ENCODE data around the gene KLK14. TPM values are rescaled to one million over a fixed set of nuclear protein-coding genes. Genes with fewer than 3 reads are reported as not detected.

The KLK14 gene
- total and polyA plus RNA-seq, 10 of the 15 experiments (the other 5 are each of a cell fraction or from before 2014, with no cell fraction given), result not detected

DNA sequence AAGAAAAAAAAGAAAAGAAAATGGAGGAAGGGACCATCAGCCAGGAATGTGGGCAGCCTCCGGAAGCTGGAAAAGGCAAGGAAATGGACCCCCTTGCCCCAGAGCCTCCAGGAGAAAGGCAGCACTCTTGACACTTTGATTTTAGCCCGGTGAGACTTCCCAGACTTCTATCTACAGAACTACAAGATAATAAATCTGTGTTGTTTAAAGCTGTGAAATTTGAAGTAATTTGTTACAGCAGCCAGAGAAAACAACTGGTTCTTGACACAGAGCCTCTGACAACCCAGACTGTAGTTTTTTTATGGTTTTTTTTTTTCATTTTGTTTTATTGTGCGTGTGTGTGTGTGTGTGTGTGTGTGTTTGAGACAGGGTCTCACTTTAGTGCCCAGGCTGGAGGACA, 17.9 kb upstream of the KLK14 start:
- intact Hi-C loops (cut with micrococcal nuclease; ENCODE audit: unreplicated experiment), result no loop called here
- BruUV-seq (replicated peaks), result no TSS peak
- TF ChIP-seq SREBF2 (IDR thresholded peaks at IDR 0.05; ENCODE audit: low read length), result no peak
- TF ChIP-seq SREBF1 (IDR thresholded peaks at IDR 0.05; ENCODE audit: low read length), result no peak
- no peak for TF ChIP-seq NFXL1 (IDR thresholded peaks at IDR 0.05; ENCODE audit: borderline replicate concordance)
- TF ChIP-seq TCF12 (IDR thresholded peaks at IDR 0.05; ENCODE audit: low read depth, low read length), result no peak
- TF ChIP-seq RCOR1 (conservative IDR thresholded peaks at IDR 0.05; ENCODE audit: low read depth, low read length), result no peak
- TF ChIP-seq MXI1 (IDR thresholded peaks at IDR 0.05; ENCODE audit: low read depth, low read length), result no peak
- TF ChIP-seq, protein P1, sequence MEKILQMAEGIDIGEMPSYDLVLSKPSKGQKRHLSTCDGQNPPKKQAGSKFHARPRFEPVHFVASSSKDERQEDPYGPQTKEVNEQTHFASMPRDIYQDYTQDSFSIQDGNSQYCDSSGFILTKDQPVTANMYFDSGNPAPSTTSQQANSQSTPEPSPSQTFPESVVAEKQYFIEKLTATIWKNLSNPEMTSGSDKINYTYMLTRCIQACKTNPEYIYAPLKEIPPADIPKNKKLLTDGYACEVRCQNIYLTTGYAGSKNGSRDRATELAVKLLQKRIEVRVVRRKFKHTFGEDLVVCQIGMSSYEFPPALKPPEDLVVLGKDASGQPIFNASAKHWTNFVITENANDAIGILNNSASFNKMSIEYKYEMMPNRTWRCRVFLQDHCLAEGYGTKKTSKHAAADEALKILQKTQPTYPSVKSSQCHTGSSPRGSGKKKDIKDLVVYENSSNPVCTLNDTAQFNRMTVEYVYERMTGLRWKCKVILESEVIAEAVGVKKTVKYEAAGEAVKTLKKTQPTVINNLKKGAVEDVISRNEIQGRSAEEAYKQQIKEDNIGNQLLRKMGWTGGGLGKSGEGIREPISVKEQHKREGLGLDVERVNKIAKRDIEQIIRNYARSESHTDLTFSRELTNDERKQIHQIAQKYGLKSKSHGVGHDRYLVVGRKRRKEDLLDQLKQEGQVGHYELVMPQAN (conservative IDR thresholded peaks at IDR 0.05), result no peak
- TF ChIP-seq FOXK2 (IDR thresholded peaks at IDR 0.05), result no peak
- TF ChIP-seq, protein P2, sequence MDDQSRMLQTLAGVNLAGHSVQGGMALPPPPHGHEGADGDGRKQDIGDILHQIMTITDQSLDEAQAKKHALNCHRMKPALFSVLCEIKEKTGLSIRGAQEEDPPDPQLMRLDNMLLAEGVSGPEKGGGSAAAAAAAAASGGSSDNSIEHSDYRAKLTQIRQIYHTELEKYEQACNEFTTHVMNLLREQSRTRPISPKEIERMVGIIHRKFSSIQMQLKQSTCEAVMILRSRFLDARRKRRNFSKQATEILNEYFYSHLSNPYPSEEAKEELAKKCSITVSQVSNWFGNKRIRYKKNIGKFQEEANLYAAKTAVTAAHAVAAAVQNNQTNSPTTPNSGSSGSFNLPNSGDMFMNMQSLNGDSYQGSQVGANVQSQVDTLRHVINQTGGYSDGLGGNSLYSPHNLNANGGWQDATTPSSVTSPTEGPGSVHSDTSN (IDR thresholded peaks at IDR 0.05; ENCODE audit: insufficient replicate concordance, low read depth, low read length), result no peak
- no peak for TF ChIP-seq CREB1 (IDR thresholded peaks at IDR 0.05; ENCODE audit: low read depth)
- no peak for TF ChIP-seq NFYA (IDR thresholded peaks at IDR 0.05; ENCODE audit: borderline replicate concordance, low read depth, low read length)
- TF ChIP-seq, protein P3, sequence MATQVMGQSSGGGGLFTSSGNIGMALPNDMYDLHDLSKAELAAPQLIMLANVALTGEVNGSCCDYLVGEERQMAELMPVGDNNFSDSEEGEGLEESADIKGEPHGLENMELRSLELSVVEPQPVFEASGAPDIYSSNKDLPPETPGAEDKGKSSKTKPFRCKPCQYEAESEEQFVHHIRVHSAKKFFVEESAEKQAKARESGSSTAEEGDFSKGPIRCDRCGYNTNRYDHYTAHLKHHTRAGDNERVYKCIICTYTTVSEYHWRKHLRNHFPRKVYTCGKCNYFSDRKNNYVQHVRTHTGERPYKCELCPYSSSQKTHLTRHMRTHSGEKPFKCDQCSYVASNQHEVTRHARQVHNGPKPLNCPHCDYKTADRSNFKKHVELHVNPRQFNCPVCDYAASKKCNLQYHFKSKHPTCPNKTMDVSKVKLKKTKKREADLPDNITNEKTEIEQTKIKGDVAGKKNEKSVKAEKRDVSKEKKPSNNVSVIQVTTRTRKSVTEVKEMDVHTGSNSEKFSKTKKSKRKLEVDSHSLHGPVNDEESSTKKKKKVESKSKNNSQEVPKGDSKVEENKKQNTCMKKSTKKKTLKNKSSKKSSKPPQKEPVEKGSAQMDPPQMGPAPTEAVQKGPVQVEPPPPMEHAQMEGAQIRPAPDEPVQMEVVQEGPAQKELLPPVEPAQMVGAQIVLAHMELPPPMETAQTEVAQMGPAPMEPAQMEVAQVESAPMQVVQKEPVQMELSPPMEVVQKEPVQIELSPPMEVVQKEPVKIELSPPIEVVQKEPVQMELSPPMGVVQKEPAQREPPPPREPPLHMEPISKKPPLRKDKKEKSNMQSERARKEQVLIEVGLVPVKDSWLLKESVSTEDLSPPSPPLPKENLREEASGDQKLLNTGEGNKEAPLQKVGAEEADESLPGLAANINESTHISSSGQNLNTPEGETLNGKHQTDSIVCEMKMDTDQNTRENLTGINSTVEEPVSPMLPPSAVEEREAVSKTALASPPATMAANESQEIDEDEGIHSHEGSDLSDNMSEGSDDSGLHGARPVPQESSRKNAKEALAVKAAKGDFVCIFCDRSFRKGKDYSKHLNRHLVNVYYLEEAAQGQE (IDR thresholded peaks at IDR 0.05; ENCODE audit: low read depth, low read length), result no peak
- no peak for TF ChIP-seq GATAD2B (conservative IDR thresholded peaks at IDR 0.05; ENCODE audit: low read depth)
- TF ChIP-seq, protein P4, sequence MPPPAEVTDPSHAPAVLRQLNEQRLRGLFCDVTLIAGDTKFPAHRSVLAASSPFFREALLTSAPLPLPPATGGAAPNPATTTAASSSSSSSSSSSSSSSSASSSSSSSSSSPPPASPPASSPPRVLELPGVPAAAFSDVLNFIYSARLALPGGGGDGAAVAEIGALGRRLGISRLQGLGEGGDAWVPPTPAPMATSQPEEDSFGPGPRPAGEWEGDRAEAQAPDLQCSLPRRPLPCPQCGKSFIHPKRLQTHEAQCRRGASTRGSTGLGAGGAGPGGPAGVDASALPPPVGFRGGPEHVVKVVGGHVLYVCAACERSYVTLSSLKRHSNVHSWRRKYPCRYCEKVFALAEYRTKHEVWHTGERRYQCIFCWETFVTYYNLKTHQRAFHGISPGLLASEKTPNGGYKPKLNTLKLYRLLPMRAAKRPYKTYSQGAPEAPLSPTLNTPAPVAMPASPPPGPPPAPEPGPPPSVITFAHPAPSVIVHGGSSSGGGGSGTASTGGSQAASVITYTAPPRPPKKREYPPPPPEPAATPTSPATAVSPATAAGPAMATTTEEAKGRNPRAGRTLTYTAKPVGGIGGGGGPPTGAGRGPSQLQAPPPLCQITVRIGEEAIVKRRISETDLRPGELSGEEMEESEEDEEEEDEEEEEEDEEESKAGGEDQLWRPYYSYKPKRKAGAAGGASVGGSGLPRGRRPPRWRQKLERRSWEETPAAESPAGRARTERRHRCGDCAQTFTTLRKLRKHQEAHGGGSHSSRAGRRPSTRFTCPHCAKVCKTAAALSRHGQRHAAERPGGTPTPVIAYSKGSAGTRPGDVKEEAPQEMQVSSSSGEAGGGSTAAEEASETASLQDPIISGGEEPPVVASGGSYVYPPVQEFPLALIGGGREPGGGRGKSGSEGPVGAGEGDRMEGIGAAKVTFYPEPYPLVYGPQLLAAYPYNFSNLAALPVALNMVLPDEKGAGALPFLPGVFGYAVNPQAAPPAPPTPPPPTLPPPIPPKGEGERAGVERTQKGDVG (CRISPR knock-in tag; IDR thresholded peaks at IDR 0.05), result no peak

More for the DNA sequence above, 17.9 kb upstream of the KLK14 start:
- CTCF ChIA-PET, result interaction anchor here (0.6 to 0.7 kb wide), 2 partner anchors 67 to 158 kb away, joined by 3 read pairs; no protein-coding TSS in a partner anchor
- DNase-seq (ENCODE audit: low read depth, low spot score), result no peak
- H3K4me3 ChIP-seq, result no peak overlapping the region
- H3K36me3 ChIP-seq (ENCODE audit: control insufficient read depth in 2 of 2, insufficient read depth in 2 of 2, low read length in 1 of 2), result peaks cover 8% of the 10 kb centered on the region in 2 experiments; a peak in 3 of 4 replicates
- no peaks in the 10 kb centered on the region; the same call in 1 of the 2 replicates for H3K4me1 ChIP-seq (ENCODE audit: control insufficient read depth, insufficient read depth, low read length)
- ATAC-seq, result no peak
- no peaks in the 10 kb centered on the region for H3K27me3 ChIP-seq (replicated peaks in 1 of 2; ENCODE audit: control insufficient read depth in 2 of 2, insufficient read depth in 2 of 2, low read length in 1 of 2)
- H2AFZ ChIP-seq (ENCODE audit: control insufficient read depth, low read depth, low read length), result no peak overlapping the region
- POLR2A ChIA-PET, result no interaction called here
- H3K27ac ChIP-seq (ENCODE audit: control insufficient read depth, insufficient read depth), result no peak overlapping the region
- SMC1A ChIA-PET (ENCODE audit: uncharacterized antibody, unreplicated experiment), result no interaction called here
- in situ Hi-C loops (cut with MboI), result loop anchor here (10.0 kb wide), 1 partner anchor 1076 kb away; the partner anchor contains the start of genes VRK3 and ZNF473
- no peak overlapping the region for H3K4me2 ChIP-seq (ENCODE audit: control insufficient read depth, insufficient read depth)
- H3K9ac ChIP-seq (ENCODE audit: control insufficient read depth, insufficient read depth, low read length), result no peak overlapping the region
- RAD21 ChIA-PET (ENCODE audit: unreplicated experiment), result no interaction called here
- no peaks in the 10 kb centered on the region for H3K9me3 ChIP-seq (replicated peaks; ENCODE audit: control insufficient read depth, insufficient read depth, low read length)
- H3K79me2 ChIP-seq (ENCODE audit: control insufficient read depth, insufficient read depth, low read length), result no peaks in the 10 kb centered on the region
- no peaks in the 10 kb centered on the region; the same call in 1 of the 2 replicates for H4K20me1 ChIP-seq (ENCODE audit: control insufficient read depth, insufficient read depth)
- WGBS (ENCODE audit: insufficient coverage, insufficient replicate concordance, low lambda C conversion rate, missing lambda C conversion rate), result 100% methylated on average over 2 of the region's 3 CpGs
- FAIRE-seq, result no peak
